ENCODE measurements around the gene LRRC32. TPM values are rescaled to one million over a fixed set of nuclear protein-coding genes. Genes with fewer than 3 reads are reported as not detected.

The LRRC32 gene
- total RNA-seq, 4 donors from 2014 or later, result 19.1 to 87.5 (median 45.3) TPM

- no peaks in the 10 kb centered on the region for H3K36me3 ChIP-seq
- no peaks in the 10 kb centered on the region for H3K4me1 ChIP-seq
- H3K27me3 ChIP-seq, result no peaks in the 10 kb centered on the region
- no peak for DNase-seq (ENCODE audit: extremely low spot score)
- intact Hi-C loops (cut with DNase I), result no loop called here
- no peak overlapping the region for H3K27ac ChIP-seq (replicated peaks in 1 of 4)
- H3K4me3 ChIP-seq, result no peak overlapping the region
- WGBS, result 93% methylated on average over 2 of the region's 4 CpGs
- no peak for TF ChIP-seq POLR2A (IDR thresholded peaks at IDR 0.05; ENCODE audit: low read depth)
- TF ChIP-seq CTCF (IDR thresholded peaks at IDR 0.05), result no peak
- TF ChIP-seq POLR2AphosphoS5 (IDR thresholded peaks at IDR 0.05), result no peak
- no peak for TF ChIP-seq EP300 (IDR thresholded peaks at IDR 0.05)
- H3K9me3 ChIP-seq, result peaks cover 0 to 13% (median 5%) of the 10 kb centered on the region in 4 donors
Measured at GRCh38 chr11:76709756-76710155, 39.2 kb upstream of the LRRC32 start.

GRCh38 chr11:76708972-76709660 lies 38.6 kb upstream of the LRRC32 start:
- intact Hi-C loops (cut with DNase I), result no loop called here
- no peaks in the 10 kb centered on the region for H3K27me3 ChIP-seq
- no peak overlapping the region for H3K4me3 ChIP-seq
- H3K27ac ChIP-seq (replicated peaks in 1 of 4), result no peak overlapping the region
- peaks cover 0 to 13% (median 5%) of the 10 kb centered on the region in 4 donors for H3K9me3 ChIP-seq
- WGBS, result 79% methylated on average over 4 of the region's 8 CpGs
- no peaks in the 10 kb centered on the region for H3K36me3 ChIP-seq
- TF ChIP-seq EP300 (IDR thresholded peaks at IDR 0.05) (no peak), POLR2AphosphoS5 (IDR thresholded peaks at IDR 0.05) (no peak), CTCF (IDR thresholded peaks at IDR 0.05) (no peak), POLR2A (IDR thresholded peaks at IDR 0.05; ENCODE audit: low read depth) (no peak)
- DNase-seq (ENCODE audit: extremely low spot score), result no peak
- H3K4me1 ChIP-seq, result no peaks in the 10 kb centered on the region

- Histone ChIP-seq H3K36me3 (no peaks in the 10 kb centered on the region), H3K27me3 (no peaks in the 10 kb centered on the region), H3K4me3 (no peak overlapping the region), H3K27ac (replicated peaks in 1 of 4) (no peak overlapping the region), H3K4me1 (no peaks in the 10 kb centered on the region), H3K9me3 (peaks cover 0 to 13% (median 5%) of the 10 kb centered on the region in 4 donors)
- TF ChIP-seq POLR2AphosphoS5 (IDR thresholded peaks at IDR 0.05) (no peak), POLR2A (IDR thresholded peaks at IDR 0.05; ENCODE audit: low read depth) (no peak), CTCF (IDR thresholded peaks at IDR 0.05) (no peak)
- 85% methylated on average over 11 of the region's 13 CpGs for WGBS
- no peak for DNase-seq (ENCODE audit: extremely low spot score)
- intact Hi-C loops (cut with DNase I), result no loop called here
Measured at GRCh38 chr11:76707293-76707825, 36.8 kb upstream of the LRRC32 start.

- no peak for DNase-seq (ENCODE audit: extremely low spot score)
- intact Hi-C loops (cut with DNase I), result no loop called here
- Histone ChIP-seq H3K27ac (replicated peaks in 1 of 4) (no peak overlapping the region), H3K4me1 (no peaks in the 10 kb centered on the region), H3K9me3 (peaks cover 0 to 13% (median 5%) of the 10 kb centered on the region in 4 donors), H3K36me3 (no peaks in the 10 kb centered on the region), H3K4me3 (no peak overlapping the region), H3K27me3 (no peaks in the 10 kb centered on the region)
- TF ChIP-seq POLR2A (IDR thresholded peaks at IDR 0.05; ENCODE audit: low read depth), result no peak
- 84% methylated on average over 5 of the region's 5 CpGs for WGBS
Measured at GRCh38 chr11:76706667-76707066, 36.1 kb upstream of the LRRC32 start.

GRCh38 chr11:76705826-76706225 lies 35.3 kb upstream of the LRRC32 start:
- H3K27me3 ChIP-seq, result no peaks in the 10 kb centered on the region
- TF ChIP-seq POLR2A (IDR thresholded peaks at IDR 0.05; ENCODE audit: low read depth) (no peak), POLR2AphosphoS5 (IDR thresholded peaks at IDR 0.05) (no peak), EP300 (IDR thresholded peaks at IDR 0.05) (no peak), CTCF (IDR thresholded peaks at IDR 0.05) (no peak)
- H3K9me3 ChIP-seq, result peaks cover 0 to 13% (median 5%) of the 10 kb centered on the region in 4 donors
- H3K4me3 ChIP-seq, result no peak overlapping the region
- intact Hi-C loops (cut with DNase I), result no loop called here
- H3K36me3 ChIP-seq, result no peaks in the 10 kb centered on the region
- 89% methylated on average over 5 of the region's 5 CpGs for WGBS
- H3K27ac ChIP-seq (replicated peaks in 1 of 4), result no peak overlapping the region
- DNase-seq (ENCODE audit: extremely low spot score), result no peak
- peaks cover 0 to under 1% (median 0%) of the 10 kb centered on the region in 4 donors for H3K4me1 ChIP-seq
